AG10803 (cell line): ENCODE results near the gene CTU2.

Experiments
- DNase-seq: peaks from one replicate; pipeline ENCODE4 v3.0.0; 2010; ENCODE audit warnings: low read depth
- H3K4me3 ChIP-seq: 2 replicates; pipeline ENCODE4 v1.5.1; 2011; ENCODE audit warnings: mild to moderate bottlenecking, low read length, control low read depth
- TF ChIP-seq, protein P1 (sequence below): conservative IDR thresholded peaks from 2 replicates; pipeline ENCODE4 v1.5.1; 2011; ENCODE audit warnings: mild to moderate bottlenecking, low read length, control low read depth, inconsistent platforms

Gene CTU2

DNA sequence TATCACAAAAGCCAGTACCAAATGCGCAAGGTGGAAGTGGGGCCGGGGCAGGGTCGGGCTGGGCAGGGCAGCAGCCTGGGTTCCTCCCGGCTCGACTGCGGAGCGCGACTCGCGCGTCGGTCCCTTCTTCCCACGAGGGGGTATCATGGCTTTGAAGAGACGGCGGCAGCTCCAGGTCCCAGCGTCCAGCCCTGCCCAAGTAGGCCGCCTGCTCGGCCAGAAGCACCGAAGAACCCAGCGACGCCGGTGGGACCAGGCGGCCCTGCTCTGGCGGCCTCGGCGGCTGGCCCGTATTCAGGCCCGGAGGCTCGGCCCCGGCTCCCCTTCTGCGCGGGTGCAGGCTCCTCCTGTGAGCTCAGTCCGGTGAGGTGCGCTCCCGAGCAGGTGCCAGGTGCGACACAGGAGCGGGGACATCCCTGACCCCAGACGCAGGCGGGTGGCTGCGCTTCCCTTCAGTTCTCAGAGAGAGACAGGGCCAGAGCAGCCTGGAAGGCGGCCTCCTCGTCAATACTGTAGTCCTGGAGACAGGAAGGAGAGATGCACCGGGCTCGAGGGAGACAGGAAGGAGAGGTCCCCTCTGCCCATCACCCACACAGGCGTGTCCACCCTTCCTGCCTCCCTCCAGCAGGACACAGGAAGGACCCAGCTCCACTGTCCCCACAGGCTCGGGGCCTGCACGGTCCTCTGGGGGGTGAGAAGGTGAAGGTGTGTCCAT is 9.0 kb upstream of the CTU2 start:
- DNase-seq = no peak
- no peak overlapping the region for H3K4me3 ChIP-seq
- TF ChIP-seq, protein P1, sequence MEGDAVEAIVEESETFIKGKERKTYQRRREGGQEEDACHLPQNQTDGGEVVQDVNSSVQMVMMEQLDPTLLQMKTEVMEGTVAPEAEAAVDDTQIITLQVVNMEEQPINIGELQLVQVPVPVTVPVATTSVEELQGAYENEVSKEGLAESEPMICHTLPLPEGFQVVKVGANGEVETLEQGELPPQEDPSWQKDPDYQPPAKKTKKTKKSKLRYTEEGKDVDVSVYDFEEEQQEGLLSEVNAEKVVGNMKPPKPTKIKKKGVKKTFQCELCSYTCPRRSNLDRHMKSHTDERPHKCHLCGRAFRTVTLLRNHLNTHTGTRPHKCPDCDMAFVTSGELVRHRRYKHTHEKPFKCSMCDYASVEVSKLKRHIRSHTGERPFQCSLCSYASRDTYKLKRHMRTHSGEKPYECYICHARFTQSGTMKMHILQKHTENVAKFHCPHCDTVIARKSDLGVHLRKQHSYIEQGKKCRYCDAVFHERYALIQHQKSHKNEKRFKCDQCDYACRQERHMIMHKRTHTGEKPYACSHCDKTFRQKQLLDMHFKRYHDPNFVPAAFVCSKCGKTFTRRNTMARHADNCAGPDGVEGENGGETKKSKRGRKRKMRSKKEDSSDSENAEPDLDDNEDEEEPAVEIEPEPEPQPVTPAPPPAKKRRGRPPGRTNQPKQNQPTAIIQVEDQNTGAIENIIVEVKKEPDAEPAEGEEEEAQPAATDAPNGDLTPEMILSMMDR = no peak

DNA sequence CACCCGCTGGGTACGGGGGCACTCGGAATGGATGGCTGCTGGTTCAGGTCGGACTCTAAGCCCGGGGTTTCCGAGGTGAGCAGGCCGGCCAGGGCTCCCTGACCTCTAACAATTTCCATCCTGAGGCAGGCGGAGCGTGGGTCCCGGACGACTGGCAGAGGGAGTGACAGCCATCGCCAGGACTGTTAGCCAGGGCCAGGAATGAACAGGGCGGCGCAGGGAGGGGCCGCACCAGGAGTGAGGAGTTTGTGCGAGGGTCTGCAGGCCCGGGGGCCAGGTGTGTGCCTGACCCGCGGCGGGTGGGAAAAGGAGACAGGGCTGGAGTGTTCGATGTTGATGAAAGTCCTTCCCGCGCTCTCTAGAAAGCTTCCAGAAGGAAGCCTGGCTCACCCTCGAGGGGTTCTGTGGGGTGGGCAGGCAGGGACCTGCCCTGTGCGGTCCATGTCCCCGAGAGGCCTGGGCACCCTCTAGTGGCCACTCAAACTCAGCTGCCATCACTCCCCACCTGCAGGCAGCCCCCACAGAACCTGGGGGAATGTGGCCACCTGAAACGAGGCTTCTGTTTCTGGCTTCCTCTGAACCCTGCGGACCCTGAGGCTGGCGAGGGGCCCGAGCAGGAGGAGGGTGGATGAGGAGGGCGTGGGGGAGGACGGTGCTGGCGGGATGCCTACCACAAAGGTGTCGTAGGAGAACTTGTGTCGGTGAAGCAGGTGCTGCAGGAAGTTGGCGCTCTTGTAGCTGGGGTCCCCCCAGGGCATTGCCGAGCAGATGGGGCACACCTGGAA is 8.3 kb upstream of the CTU2 start:
- no peak for DNase-seq
- no peak overlapping the region for H3K4me3 ChIP-seq
- TF ChIP-seq, protein P1 = no peak

DNA sequence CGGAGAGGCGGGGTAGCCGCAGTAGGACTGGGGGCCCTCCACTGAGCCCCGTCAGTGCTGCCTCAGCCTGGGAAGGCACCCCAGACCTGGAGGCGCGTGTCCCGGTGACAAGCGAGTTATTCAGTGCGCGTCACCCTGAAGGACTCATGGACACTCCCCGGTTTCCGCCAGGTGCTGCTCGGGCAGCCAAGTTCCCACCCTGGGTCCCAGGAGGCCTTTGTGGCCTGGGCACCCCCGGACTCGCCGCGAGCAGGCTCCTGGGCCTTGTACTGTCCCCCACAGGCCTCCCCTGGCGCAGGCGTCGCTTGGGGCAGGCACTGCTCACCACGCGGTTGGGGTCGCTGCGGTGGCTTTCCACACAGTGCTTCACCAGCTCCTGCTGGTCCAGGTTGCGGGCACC is 7.7 kb upstream of the CTU2 start:
- no peak overlapping the region for H3K4me3 ChIP-seq
- TF ChIP-seq, protein P1 = no peak
- no peak for DNase-seq

DNA sequence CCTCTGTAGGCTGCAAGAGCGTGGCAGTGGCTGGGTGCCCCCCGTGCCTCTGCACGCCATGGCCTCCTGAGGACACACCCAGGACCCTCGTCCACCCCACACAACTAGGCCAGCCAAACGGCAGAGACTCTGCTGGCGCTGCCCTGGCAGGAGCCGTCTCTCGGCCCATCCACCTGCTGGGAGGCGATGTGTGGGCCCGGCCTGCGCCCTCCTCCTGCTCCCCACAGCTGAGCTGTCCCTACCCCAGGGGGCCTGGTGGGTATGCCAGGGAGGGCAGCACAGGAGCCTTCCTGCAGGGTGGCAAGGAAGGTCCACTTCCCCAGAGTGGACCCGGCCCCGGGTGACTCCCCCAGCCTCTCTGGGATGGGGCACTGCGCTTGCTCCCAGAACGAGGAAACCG is 7.1 kb upstream of the CTU2 start:
- no peak for DNase-seq
- TF ChIP-seq, protein P1 = no peak
- H3K4me3 ChIP-seq = no peak overlapping the region

DNA sequence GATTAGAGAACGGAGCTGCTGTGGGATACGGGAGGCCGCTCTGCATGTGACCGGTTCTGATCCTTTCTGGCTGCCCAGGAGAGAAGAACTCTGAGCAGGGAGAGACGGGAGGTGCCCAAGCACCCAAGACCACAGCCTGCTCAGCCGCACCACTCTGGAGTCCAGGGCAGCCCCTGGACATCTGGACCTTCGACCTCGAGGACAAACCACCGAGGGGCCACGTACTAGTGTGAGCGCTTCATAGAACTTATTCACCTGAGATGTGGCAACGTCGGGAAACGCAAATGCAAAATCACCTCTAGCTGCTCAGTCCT is 6.0 kb upstream of the CTU2 start:
- no peak for DNase-seq
- H3K4me3 ChIP-seq = no peak overlapping the region
- TF ChIP-seq, protein P1 = no peak

DNA sequence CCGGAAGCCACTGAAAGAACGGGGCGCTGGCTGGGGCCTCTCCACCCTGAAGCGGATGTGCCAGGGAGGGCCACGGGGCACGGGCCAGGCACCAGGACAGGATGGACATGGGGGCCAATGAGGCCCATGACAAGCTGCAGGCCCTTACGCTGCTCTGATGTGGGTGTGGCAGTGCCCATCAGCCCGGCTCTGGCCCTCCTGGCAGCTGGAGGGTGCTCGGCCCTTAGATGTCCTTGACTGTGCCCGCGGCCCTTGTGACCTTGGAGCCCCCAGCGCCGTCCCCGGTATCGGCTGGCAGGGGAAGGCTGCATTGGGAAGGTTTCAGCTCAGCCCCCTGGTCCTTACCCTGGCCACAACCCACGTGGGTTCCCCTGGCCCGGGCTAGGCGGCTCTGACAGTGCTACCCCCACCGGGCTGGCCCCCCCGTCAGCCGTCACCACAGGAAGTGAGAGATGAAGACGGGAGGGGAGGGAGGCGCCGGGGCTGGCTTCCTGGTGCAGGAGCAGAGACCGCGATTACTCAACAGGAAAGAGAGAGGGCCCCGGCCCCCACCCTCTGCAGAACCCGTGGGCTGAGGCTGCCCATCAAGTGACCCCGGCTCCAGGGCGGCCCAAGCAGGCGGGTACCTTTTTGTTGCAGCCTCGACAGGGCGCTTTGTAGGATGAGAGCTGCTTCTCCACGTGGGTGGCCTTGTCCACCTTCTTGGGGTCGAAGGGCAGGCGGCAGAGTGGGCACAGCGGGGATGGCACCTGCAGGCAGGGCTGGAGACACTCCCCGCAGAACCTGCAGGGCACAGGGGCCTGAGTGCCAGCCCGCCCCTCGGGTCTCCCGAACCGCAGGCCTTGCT is 5.4 kb upstream of the CTU2 start:
- peak; percentile 59 for DNase-seq
- no peak overlapping the region for H3K4me3 ChIP-seq
- TF ChIP-seq, protein P1 = no peak
